ENCODE results near the gene KRTAP5-5.
"Not testable (repeated sequence)": the region's sequence is repeated elsewhere in the genome, so short reads cannot be mapped to it uniquely, and the experiment has no call there.

Gene KRTAP5-5

DNA sequence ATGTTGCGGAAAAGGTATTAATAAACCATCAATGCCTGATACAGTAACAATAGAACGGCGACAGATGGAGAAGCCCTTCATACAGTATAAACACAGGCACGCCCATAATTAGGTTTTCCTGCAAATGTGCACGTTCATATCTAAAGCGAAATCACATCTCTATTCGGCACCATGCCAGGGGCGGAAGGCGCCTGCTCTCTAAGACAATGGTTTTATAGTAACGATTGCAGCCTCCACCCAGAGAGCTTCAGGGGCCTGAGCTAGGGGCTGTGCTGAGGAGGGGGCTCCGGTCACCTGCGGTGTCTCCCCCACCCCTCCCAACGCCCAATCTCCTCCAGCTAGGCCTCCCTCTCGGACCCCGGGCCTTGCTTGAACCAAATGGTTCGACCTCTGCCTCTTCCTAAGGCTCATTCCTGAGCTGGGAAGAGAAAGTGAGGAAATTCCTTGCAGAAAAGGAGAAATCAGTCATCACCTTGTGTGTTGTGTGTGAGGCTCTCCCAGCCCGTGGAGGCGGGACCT lies 9.6 kb downstream of the KRTAP5-5 start:
- H3K4me3 ChIP-seq (ENCODE audit: low read depth, low read length): no peak overlapping the region
- no peak for DNase-seq (ENCODE audit: low read depth)

DNA sequence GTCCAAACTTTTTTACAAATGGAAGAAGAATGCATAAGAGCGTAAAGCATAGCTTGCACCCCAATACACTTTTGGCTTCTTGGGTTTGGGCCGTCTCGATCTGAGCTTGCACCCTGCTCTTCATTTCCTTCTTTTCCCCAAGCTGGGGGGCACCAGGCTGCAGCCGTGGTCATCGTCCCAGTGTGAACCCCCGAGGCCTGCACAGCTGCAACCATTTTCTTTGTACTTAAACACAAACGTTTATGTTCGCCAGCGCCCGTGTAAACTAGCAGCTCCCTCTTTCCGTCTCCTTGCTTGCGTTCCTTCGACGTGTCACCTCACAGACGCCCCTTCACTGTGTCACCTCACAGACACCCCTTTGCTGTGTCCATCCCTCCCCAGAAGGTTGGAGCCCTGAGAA lies 10.1 kb downstream of the KRTAP5-5 start:
- no peak overlapping the region for H3K4me3 ChIP-seq (ENCODE audit: low read depth, low read length)
- no peak for DNase-seq (ENCODE audit: low read depth)

DNA sequence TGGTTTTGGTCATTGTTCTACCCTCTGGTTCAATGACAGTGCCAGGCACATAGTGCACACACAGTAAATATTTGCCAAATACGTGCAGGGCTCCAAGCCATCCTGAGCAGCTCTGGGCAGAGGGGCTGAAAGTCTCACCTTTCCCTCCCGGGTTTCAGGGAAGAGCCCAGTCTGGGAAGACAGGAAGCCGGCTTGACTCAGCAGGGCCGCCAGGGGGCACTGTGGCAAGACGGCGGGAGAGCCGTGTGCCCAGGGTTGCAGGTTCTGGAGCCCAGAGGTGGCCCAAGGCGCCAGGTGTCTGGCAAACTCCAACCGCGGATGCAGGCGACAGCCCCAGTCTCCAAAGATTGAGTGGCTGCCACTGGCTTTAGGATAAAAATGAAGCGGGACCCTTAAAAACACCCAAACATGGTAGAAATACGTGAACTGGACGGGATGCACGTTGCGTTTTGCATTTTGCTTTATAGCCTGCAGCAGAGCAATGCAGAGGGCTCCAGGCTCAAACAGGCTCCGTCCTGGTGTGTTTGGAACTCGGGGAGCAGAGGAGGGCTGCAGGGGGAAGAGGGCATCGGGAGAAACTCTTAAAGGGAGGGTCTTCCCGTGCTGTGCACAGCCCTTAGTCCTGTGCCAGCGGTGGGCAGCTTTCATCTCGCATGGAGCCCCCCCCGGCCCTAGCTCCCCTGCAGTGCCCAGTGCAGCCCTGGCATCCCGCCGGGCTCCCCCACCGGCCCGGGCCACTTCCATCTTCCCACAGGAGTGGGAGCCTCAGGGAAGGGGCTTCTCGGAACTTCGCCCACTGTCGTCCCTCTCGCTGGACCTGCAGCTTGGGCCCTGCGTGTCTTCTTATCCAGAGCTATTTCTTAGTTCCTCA lies 10.7 kb downstream of the KRTAP5-5 start:
- no peak overlapping the region for H3K4me3 ChIP-seq (ENCODE audit: low read depth, low read length)
- no peak for DNase-seq (ENCODE audit: low read depth)

DNA sequence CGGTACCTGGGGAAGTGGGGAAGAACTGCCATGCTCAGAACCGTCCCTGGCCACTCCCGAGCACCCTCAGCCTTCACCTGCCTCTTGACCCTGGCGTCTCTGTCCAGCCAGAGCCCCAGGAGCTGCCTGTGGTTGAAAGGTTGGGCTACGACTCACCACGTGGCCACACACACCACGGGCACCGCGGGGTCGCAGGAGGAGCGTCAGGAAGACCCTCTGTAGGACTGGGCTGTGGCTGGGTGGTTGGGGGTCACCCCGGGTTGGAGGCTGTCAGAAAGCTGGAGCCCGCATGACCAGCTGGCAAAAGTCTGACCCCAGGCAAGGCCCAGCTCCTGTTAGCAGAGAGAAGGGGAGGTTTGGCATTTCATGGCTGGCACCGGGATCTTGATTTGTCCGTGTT lies 11.5 kb downstream of the KRTAP5-5 start:
- DNase-seq (ENCODE audit: low read depth): no peak
- no peak overlapping the region for H3K4me3 ChIP-seq (ENCODE audit: low read depth, low read length)

DNA sequence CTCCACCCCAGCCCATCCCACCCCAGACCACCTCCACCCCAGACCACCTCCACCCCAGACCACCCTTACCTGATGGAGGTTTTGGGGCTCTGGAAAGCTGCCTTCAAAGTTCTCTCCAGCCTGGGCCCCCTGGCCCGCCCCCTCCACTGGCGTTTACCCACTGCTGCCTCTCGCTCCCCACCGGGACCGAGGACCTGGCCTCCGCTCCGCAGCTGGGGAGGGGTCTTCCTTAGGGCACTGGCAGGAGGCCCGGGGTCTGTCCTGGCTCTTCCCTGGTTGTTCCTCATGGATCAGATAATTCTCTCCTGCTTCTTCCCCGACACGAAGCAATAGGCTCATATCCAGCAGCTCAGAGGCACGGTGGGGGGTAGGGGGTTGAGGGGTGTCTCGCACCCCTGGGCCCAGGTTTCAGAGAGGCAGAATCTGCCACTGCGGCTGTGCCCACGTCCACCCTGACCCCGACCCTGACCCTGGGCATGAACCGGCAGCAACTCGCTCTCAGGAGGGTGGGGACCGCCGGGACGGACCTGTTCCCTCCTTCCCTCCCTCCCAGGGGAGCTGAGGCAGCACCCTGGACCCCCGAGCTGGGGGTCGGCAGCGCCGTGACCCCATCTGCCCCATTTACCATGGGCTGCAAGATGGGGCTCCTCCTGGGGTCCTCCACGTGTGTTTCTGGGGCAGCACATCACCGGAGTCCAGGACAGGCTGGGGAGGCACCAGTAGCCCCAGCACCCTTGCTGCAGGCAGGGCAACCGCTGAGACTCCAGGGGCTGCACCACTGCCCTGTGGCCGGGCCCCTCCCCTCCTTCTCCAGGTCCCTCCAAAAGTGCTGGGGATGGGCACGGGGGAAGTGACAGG lies 12.9 kb downstream of the KRTAP5-5 start:
- H3K4me3 ChIP-seq (ENCODE audit: low read depth, low read length): no peak overlapping the region
- DNase-seq (ENCODE audit: low read depth): no peak

DNA sequence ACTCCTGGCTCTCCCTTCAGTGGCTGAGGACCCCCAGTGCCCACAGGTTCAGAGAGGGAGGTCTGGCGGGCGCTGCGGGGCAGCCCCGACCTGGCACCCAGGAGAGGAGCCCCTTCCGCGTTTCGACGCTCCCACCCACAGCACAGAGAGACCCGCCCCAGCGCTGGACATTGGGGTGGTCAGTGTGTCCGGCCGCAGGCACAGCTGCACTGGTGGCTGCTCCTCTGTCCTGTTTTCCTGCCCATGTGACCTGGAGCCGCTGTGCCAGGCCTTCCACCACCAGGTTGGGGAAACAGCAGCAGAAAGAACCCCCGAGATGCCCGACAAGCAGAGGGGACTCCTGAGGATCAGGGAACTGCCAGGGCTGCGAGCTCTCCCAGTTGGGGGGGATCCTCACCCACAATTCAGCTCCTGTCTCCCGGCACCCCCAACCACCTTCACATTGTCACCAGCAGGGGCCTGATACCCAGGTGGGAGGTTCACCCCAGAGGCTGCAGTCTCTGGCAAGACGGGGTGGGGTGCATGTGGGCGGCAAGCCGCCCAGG lies 13.6 kb downstream of the KRTAP5-5 start:
- no peak overlapping the region for H3K4me3 ChIP-seq (ENCODE audit: low read depth, low read length)
- DNase-seq (ENCODE audit: low read depth): no peak

DNA sequence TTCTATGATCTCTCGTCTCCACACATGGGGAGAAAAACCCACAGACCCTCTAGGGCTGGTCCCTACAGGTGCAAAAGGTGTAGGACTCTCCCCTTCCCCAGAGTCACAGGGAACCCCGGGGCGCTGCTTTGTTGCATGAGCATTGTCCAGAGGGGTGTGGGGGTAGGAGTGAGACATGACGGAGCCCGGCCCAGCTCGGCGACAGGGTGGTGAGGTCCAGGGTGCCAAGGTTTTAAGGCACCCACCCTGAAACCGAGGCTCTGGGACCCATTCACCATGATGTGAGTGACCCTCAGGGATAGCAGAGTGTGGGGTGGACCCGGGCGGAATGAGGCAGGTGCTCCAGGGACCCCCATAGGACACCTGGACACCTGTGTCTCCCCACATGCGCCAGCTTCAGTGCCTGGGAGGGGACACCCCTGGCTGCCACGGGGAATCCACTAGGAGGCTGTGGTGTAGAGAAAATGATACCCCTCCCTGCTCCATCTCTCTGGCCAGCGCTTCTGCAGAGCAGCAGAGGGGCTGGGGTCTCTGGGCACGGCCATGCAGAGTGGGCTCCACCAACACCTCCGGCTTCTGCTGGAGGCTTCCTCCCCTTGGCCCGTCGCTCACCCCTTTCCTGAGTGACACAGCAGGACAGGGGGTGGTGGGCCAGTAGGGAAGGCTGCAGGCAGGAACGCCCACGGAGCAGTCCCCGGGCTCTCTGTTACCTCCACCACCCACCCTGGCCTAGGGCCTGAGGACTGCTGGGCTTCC lies 15.2 kb downstream of the KRTAP5-5 start:
- no peak overlapping the region for H3K4me3 ChIP-seq (ENCODE audit: low read depth, low read length)
- no peak for DNase-seq (ENCODE audit: low read depth)

DNA sequence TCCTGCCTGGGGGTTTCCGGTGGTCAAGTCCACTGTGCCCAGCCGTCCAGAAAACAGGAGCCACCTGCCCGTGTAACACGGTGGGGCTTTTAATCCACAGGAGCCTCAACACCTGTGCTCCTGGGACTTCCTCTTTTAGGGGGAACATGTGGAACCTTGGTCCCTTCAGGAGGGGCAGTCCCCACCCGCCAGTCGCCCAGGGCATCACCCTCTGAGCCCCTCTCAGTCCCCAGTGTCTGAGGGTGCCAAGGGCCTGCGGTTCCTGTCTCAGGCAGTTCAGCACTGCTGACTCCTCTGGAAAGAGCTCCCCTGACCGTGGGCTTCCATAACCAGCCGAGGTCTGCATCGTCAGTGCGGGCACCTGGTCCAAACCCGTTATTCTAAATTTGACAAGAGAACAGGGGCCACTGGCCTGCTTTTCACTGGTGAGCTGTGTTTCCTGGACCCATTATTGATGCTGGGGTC lies 15.8 kb downstream of the KRTAP5-5 start:
- DNase-seq (ENCODE audit: low read depth): no peak
- H3K4me3 ChIP-seq (ENCODE audit: low read depth, low read length): no peak overlapping the region

DNA sequence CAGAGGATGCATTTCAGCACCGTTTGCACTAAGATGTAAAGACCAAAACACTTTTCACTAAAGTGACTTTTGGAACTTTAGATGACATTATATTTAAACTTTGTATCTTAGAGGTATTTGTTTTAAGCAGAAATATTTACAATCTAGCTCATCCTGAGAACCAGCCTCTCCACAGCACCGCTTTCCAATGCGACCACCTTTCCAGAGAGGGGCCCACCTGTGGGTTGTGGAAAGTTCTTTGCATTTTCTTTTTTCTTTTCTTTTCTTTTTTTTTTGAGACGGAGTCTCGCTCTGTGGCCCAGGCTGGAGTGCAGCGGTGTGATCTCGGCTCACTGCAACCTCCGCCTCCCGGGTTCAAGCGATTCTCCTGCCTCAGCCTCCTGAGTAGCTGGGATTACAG lies 17.0 kb downstream of the KRTAP5-5 start:
- DNase-seq (ENCODE audit: low read depth); H3K4me3 ChIP-seq (ENCODE audit: low read depth, low read length): not testable (repeated sequence)

DNA sequence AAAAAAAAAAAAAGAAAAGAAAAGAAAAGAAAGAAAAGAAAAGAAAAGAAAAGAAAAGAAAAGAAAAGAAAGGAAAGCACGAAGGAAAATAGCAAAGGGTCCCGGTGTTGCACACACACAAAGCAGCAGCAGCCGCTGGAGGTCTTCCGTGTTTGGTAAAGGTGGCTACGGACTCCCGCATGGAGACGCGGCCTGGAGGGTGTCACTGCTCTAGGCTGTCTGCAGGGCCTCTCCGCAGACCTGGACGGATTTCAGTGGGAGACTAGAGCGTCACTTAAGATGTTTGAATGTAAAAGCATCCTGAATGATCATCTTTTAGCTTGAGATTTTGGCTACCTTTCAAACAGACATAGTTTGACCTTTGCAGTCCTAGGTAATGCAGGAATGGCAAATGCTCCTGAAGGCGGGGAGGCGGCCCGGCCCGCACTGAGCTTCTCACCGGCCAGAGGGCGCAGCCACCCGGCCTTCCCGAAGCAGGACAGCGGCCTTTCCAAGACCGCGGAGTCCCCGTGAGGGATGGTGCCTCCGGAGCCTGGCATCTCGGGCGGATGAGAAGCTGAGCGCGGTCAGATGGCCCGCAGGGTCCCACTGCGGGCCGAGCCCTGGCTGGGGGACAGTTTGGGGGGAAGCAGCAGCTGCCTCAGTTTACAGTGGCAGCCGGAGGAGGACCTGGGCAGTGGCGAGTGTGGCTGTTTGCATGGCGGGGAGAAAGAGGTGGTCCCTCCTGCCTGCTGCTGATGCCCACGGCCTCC lies 18.5 kb downstream of the KRTAP5-5 start:
- DNase-seq (ENCODE audit: low read depth): no peak
- H3K4me3 ChIP-seq (ENCODE audit: low read depth, low read length): no peak overlapping the region

DNA sequence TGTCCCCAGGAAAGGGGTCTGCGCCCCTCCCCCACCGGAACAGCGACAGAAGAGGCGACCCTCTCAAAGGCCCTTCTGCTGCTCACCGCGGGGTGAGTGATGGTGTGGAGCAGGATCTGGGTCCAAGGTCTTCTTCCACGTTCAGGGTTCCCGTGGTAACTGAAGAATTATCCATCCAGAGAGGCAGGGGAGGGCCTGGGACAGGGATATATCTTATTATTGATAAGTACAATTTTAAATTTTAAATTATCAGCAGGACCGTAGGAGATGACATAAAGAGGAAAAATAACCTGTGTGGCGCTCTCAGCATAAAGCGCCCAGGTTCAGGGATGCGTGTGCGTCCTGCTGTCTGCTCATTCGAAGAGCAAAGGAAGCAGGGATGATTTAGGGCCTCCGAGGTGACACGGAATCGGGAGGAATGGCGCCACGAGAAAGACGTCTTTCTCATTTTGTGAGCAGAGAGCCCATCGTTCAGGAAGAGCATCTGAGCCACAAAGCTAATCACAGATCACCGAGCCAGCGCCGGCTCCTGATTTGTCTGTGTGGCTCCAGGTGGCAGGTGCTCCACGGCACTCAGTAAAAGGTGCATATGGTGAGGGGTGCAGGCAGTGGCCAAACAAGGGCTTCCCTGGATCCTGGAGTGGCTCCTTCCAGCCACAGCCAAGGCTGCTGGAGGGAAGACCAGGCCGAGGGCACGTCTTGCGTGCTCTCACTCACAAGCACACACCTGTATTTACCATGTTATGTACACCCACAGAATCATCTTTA lies 19.3 kb downstream of the KRTAP5-5 start:
- no peak overlapping the region for H3K4me3 ChIP-seq (ENCODE audit: low read depth, low read length)
- DNase-seq (ENCODE audit: low read depth): no peak

DNA sequence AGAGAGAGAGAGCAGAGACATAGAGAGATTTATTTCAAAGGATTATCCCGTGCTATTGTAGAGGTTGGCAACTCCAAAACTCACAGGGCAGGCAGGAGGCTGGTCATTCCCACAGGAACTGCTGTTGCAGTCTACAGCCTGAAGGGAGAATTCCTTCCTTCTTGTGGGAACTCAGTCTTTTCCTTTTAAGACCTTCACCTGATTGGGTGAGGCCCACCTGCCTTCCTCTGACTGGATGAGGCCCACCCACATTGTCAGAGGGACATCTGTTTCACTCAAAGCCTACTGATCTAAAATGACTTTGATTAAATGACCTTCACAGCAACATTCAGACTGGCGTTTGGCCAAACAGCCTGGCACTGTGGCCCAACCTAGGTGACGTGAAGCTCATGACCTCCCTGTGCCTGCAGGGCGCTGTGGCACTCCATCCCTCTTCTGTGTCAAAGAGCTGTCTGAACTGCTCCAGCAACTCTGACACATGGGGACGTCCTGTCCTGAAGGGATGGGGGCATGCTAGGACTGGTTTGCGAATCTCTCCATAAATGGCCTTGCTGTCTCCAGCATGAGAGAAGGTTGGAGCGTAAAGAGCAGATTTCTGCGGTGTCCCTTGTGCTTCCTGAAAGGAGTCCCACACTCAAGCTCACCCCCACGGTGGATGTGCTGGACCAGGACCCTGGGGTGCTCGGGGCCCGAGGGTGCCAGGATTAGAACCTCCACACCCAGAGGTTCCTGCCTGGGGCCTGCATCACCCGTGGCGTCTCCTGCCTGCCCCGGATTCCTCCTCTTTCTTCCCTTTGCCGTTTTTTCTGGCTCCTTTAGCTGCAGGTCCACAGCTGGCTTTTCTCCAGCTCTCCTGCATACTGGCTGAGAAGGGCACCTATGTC lies 20.7 kb downstream of the KRTAP5-5 start:
- DNase-seq (ENCODE audit: low read depth): no peak
- H3K4me3 ChIP-seq (ENCODE audit: low read depth, low read length): no peak overlapping the region

DNA sequence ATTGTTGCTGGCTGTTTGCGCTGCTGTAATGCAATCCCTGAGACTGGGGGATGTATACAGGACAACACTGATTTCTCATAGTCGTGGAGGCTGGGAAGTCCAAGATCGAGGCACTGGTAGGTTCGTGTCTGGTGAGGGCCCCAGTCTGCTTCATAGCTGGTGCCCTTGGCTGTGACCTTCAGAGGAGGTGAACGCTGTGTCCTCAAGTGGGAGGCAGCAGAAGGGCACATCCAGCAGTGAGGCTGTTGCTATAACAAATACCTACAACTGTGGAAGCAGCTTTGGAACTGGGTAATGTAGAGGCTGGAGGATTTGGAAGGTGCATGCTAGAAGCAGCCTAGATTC lies 21.3 kb downstream of the KRTAP5-5 start:
- no peak overlapping the region for H3K4me3 ChIP-seq (ENCODE audit: low read depth, low read length)
- no peak for DNase-seq (ENCODE audit: low read depth)

DNA sequence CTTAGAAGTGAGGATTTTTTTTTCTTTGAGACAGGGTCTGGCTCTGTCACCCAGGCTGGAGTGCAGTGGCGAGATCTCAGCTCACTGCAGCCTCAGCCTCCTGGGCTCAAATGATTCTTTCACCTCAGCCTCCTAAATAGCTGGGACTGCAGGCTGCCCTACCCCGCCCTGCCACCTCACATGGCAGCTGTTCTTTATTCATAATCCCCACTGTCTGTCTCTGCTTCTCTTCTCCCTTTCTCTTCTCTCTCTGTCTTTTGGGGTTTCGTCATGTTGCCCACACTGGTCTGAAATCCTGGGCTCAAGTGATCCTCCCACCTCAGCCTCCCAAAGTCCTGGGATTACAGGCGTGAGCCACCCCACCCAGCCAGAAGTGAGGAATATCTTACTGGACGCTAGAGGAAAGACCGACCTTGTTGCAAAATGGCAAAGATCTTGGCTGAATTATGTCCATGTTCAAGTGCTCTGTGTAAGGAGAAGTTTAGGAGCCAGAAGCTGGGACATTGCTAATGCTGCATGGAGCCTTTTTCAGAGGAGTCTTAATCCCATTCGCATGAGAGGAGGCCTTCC lies 21.9 kb downstream of the KRTAP5-5 start:
- no peak overlapping the region for H3K4me3 ChIP-seq (ENCODE audit: low read depth, low read length)
- no peak for DNase-seq (ENCODE audit: low read depth)

DNA sequence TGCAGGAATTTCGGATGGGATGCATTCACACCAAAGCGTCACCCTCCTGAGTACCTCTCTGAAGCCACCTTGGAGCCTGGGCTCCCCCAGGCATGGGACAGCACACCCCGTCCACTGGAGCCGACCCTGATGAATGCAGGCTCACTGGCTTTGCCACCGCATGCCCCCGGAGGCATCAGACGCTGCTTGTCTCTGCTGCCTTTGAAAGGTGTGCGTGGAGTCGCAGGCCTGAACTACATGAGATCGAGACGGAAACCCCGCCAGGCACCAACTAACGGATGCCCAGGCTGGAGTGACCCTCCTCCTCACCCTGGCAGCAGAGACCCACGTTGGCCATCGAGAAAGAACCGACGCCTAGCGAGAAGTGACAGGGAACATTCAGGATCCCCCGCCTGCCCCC lies 22.5 kb downstream of the KRTAP5-5 start:
- no peak for DNase-seq (ENCODE audit: low read depth)

DNA sequence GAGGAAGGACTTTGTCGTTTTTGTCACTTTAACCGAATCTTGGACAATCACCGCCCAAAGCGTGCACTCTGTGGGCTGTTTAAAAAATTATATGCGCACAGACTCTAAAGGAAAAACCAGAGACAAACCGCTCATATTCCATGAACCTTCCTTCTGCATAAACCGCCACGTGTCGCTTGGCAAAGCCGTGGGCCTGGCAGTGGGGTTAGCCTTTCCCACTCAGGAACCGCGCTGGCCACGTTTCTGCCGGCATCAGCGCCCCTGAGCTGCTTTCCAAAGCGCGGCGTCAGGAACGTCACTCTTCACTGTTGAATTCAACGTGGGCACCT lies 22.8 kb downstream of the KRTAP5-5 start:
- no peak overlapping the region for H3K4me3 ChIP-seq (ENCODE audit: low read depth, low read length)
- no peak for DNase-seq (ENCODE audit: low read depth)

More for the DNA sequence above, 22.5 kb downstream of the KRTAP5-5 start:
- no peak overlapping the region for H3K4me3 ChIP-seq (ENCODE audit: low read depth, low read length)
